Measurements from ENCODE around the gene TMEM150A. TPM values are rescaled to one million over a fixed set of nuclear protein-coding genes. Genes with fewer than 3 reads are reported as not detected.

The TMEM150A gene
- total RNA-seq, 4 donors from 2014 or later: 12.9 to 29.4 (median 16.6) TPM

DNA sequence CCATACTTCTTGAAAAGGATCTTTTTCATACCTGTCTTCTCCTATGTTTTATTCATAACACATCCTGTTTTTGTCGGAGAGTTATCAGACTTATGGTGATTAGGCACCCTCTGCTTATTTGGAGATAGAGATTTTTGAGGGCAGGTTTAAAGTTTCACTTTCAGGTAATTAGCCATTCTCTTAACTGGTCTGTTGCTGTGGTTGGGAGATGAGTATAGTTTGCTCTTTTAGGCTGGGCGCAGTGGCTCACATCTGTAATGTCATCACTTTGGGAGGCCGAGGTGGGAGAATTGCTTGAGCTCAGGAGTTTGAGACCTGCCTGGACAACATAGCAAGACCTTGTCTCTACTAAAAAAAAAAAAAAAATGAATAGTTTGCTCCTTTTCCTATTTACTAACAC is 40.2 kb upstream of the TMEM150A start:
- H3K4me3 ChIP-seq: no peak overlapping the region
- no peak overlapping the region for H3K27ac ChIP-seq
- no peak for DNase-seq (ENCODE audit: low spot score in 2 of 2)
- peaks cover 10 to 100% (median 54%) of the 10 kb centered on the region in 3 donors for H3K36me3 ChIP-seq
- TF ChIP-seq, protein P1, sequence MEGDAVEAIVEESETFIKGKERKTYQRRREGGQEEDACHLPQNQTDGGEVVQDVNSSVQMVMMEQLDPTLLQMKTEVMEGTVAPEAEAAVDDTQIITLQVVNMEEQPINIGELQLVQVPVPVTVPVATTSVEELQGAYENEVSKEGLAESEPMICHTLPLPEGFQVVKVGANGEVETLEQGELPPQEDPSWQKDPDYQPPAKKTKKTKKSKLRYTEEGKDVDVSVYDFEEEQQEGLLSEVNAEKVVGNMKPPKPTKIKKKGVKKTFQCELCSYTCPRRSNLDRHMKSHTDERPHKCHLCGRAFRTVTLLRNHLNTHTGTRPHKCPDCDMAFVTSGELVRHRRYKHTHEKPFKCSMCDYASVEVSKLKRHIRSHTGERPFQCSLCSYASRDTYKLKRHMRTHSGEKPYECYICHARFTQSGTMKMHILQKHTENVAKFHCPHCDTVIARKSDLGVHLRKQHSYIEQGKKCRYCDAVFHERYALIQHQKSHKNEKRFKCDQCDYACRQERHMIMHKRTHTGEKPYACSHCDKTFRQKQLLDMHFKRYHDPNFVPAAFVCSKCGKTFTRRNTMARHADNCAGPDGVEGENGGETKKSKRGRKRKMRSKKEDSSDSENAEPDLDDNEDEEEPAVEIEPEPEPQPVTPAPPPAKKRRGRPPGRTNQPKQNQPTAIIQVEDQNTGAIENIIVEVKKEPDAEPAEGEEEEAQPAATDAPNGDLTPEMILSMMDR (IDR thresholded peaks at IDR 0.05): no peak
- TF ChIP-seq POLR2A (IDR thresholded peaks at IDR 0.05): no peak
- TF ChIP-seq EP300 (IDR thresholded peaks at IDR 0.05): no peak
- no peaks in the 10 kb centered on the region for H3K27me3 ChIP-seq
- peaks cover 0 to 3% (median 0%) of the 10 kb centered on the region in 4 donors for H3K4me1 ChIP-seq
- 84 to 98% methylated on average over 3 of the region's 3 CpGs for WGBS, 2 donors
- no peaks in the 10 kb centered on the region for H3K9me3 ChIP-seq

DNA sequence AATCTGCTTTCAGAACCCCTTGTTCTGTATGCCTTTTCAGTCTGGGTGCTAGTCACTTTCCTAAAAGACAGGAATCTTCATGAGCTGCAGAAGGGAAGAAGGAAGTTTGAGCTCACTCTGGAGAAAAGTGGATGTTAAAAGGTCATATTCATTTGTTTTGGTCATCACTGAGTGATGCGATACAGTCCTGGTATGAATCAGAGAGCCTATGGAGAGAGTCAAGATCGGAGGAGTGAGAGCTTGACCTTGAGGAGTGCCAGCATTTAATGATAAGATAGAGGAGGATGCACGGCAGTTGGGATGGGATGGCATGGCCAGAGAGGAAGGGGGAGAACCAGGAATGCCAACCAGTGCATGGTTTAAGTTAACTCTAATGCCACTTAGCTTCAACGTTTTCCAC is 33.1 kb upstream of the TMEM150A start:
- Histone ChIP-seq H3K9me3 (no peaks in the 10 kb centered on the region), H3K4me3 (no peak overlapping the region), H3K27me3 (no peaks in the 10 kb centered on the region), H3K27ac (no peak overlapping the region), H3K36me3 (peaks cover 10 to 99% (median 34%) of the 10 kb centered on the region in 3 donors), H3K4me1 (peaks cover 0 to 8% (median 0%) of the 10 kb centered on the region in 4 donors)
- no peak for DNase-seq (ENCODE audit: low spot score in 2 of 2)
- TF ChIP-seq, protein P1 (IDR thresholded peaks at IDR 0.05): no peak
- no peak for TF ChIP-seq POLR2A (IDR thresholded peaks at IDR 0.05)
- no peak for TF ChIP-seq EP300 (IDR thresholded peaks at IDR 0.05)
- WGBS, 2 donors: 44 to 47% methylated on average over 4 of the region's 4 CpGs

DNA sequence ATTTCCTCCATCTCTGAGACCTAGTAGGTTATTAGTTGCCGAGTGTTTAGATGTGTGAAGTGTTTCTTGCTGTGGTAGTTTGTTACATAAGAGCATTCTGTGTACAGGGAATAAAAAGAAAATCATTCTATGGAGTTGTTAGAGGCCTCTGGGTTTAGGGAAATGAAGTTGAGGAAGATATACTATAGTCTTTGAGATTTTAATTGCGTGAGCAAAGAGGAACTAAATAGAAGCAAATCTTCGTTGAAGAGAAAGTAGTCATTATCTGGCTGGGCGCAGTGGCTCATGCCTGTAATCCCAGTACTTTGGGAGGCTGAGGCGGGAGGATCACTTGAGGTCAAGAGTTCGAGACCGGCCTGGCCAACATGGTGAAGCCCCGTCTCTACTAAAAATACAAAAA is 32.5 kb upstream of the TMEM150A start:
- Histone ChIP-seq H3K36me3 (peaks cover 10 to 97% (median 30%) of the 10 kb centered on the region in 3 donors), H3K27ac (no peak overlapping the region), H3K4me1 (peaks cover 0 to 8% (median 0%) of the 10 kb centered on the region in 4 donors), H3K9me3 (no peaks in the 10 kb centered on the region), H3K4me3 (no peak overlapping the region), H3K27me3 (no peaks in the 10 kb centered on the region)
- DNase-seq (ENCODE audit: low spot score in 2 of 2): no peak
- 81 to 83% methylated on average over 8 of the region's 8 CpGs for WGBS, 2 donors
- TF ChIP-seq POLR2A (IDR thresholded peaks at IDR 0.05) (no peak), EP300 (IDR thresholded peaks at IDR 0.05) (no peak)
- TF ChIP-seq, protein P1 (IDR thresholded peaks at IDR 0.05): no peak

DNA sequence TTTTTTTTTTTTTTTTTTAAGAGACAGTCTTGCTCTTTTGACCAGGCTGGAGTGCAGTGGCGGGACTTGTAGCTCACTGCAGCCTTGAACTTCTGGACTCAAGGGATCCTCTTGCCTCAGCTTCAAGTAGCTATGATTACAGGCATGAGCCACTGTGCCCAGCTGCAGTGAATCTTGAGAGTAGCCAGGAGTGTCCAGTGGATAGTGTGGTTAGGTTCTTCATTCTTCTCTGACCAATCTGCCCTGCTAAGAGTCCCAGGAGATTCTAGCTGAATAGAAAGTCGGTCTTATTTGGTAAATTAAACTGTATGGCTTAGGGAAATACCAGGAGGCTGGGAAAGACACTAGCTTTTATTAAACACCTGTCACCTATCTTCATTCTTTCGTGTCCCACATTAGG is 28.8 kb upstream of the TMEM150A start:
- H3K36me3 ChIP-seq: peaks cover 0 to 97% (median 12%) of the 10 kb centered on the region in 3 donors

DNA sequence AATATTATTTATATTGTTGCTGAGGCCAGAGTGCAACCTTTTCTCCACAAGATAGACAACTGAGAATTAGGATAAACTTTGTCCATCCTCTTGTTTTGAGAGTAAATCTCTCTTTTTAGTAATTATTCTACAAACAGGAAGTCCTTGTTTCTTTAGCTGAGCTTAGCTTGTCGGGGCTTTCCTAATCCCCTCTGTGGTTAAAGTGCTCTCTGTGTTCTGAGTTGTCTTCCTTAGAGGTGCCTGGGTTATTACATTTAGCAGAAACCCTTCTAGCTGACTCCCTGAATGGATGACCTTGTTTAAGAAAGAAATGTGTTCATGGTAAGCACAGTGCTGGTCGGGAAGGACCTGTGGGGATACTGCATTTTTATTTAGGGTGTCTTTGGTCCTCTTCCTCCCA is 26.2 kb upstream of the TMEM150A start:
- WGBS, 2 donors: 47 to 53% methylated on average over 2 of the region's 2 CpGs

More for the DNA sequence above, 28.8 kb upstream of the TMEM150A start:
- Histone ChIP-seq H3K27ac (no peak overlapping the region), H3K4me3 (no peak overlapping the region), H3K27me3 (no peaks in the 10 kb centered on the region), H3K9me3 (no peaks in the 10 kb centered on the region), H3K4me1 (no peaks in the 10 kb centered on the region)
- DNase-seq (ENCODE audit: low spot score in 2 of 2): no peak
- 88 to 89% methylated on average over 3 of the region's 3 CpGs for WGBS, 2 donors
- TF ChIP-seq POLR2A (IDR thresholded peaks at IDR 0.05) (no peak), EP300 (IDR thresholded peaks at IDR 0.05) (no peak)
- TF ChIP-seq, protein P1 (IDR thresholded peaks at IDR 0.05): no peak

More for the DNA sequence above, 26.2 kb upstream of the TMEM150A start:
- no peak for DNase-seq (ENCODE audit: low spot score in 2 of 2)
- Histone ChIP-seq H3K27me3 (no peaks in the 10 kb centered on the region), H3K4me1 (no peaks in the 10 kb centered on the region), H3K36me3 (peaks cover 0 to 98% (median 21%) of the 10 kb centered on the region in 3 donors), H3K9me3 (no peaks in the 10 kb centered on the region), H3K27ac (no peak overlapping the region), H3K4me3 (no peak overlapping the region)
- TF ChIP-seq POLR2A (IDR thresholded peaks at IDR 0.05) (no peak), EP300 (IDR thresholded peaks at IDR 0.05) (no peak)
- TF ChIP-seq, protein P1 (IDR thresholded peaks at IDR 0.05): no peak

All from tibial nerve (tissue), 4 donors.